OCI-LY3 (cell line): ENCODE results near the gene F2RL3.

Experiments
- EZH2phosphoT487 ChIP-seq: fragments of 200-600 bp; shearing (Covaris generic); IDR thresholded peaks from 2 replicates; pipeline ENCODE4 v1.6.1; 2018; ENCODE audit warnings: antibody characterized with exemption, mixed run types, low read depth
- TF ChIP-seq, protein P1 (sequence below): fragments of 200-600, 300-600 bp; sonication (generic); IDR thresholded peaks from 2 replicates; pipeline ENCODE4 v1.5.1; 2014; ENCODE audit warnings: antibody characterized with exemption, low read length, low read depth

DNA sequence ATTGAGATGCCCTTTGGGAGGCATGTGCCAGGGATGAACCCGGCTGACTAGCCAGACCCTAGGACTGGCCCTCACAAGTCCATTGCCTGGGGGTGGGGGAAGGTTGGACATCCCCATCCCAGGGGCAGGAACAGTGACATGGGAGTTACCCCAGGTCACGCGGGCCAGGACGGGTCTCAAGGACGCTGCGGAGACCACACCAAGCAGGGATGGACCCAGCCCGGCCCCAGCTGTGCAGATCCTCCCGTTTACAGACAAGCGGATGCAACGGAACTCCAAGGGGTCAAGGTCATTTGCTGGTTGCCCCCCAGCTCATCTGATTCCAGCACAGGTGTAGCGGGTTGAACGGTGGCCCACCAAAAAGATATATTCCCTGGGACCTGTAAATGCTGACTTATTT is 20.0 kb downstream of the F2RL3 start:
- TF ChIP-seq, protein P1, sequence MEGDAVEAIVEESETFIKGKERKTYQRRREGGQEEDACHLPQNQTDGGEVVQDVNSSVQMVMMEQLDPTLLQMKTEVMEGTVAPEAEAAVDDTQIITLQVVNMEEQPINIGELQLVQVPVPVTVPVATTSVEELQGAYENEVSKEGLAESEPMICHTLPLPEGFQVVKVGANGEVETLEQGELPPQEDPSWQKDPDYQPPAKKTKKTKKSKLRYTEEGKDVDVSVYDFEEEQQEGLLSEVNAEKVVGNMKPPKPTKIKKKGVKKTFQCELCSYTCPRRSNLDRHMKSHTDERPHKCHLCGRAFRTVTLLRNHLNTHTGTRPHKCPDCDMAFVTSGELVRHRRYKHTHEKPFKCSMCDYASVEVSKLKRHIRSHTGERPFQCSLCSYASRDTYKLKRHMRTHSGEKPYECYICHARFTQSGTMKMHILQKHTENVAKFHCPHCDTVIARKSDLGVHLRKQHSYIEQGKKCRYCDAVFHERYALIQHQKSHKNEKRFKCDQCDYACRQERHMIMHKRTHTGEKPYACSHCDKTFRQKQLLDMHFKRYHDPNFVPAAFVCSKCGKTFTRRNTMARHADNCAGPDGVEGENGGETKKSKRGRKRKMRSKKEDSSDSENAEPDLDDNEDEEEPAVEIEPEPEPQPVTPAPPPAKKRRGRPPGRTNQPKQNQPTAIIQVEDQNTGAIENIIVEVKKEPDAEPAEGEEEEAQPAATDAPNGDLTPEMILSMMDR = no peak
- TF ChIP-seq EZH2phosphoT487 = no peak
